Fibroblast of skin of scalp (primary cell): Measurements from ENCODE around the gene SBNO2.

Source experiments
- DNase-seq: peaks from one replicate; pipeline ENCODE4 v3.0.0-alpha.2; 2013

The SBNO2 gene

GRCh38 chr19:1085053-1085658, 88.9 kb downstream of the SBNO2 start:
- DNase-seq = no peak

- DNase-seq = no peak
These were observed 89.8 kb downstream of the SBNO2 start for GRCh38 chr19:1084024-1084868.

- no peak for DNase-seq
These were observed 90.9 kb downstream of the SBNO2 start for GRCh38 chr19:1082928-1083816.

- peak; percentile 15 for DNase-seq
These were observed 91.7 kb downstream of the SBNO2 start for GRCh38 chr19:1082165-1082927.

- no peak for DNase-seq
These were observed 92.5 kb downstream of the SBNO2 start for GRCh38 chr19:1081301-1082164.

GRCh38 chr19:1080360-1081161, 93.5 kb downstream of the SBNO2 start:
- DNase-seq = no peak

GRCh38 chr19:1079566-1080111, 94.4 kb downstream of the SBNO2 start:
- DNase-seq = no peak

- DNase-seq = no peak
These were observed 97.1 kb downstream of the SBNO2 start for GRCh38 chr19:1076951-1077350.

GRCh38 chr19:1076046-1076386, 98.1 kb downstream of the SBNO2 start:
- no peak for DNase-seq

- no peak for DNase-seq
These were observed 99.4 kb downstream of the SBNO2 start for GRCh38 chr19:1074544-1075283.

GRCh38 chr19:1073956-1074517, 100.0 kb downstream of the SBNO2 start:
- no peak for DNase-seq

GRCh38 chr19:1073063-1073955, 100.8 kb downstream of the SBNO2 start:
- DNase-seq = no peak

- DNase-seq = no peak
These were observed 101.6 kb downstream of the SBNO2 start for GRCh38 chr19:1072371-1073015.

- DNase-seq = no peak
These were observed 102.9 kb downstream of the SBNO2 start for GRCh38 chr19:1070931-1071791.

GRCh38 chr19:1070576-1070930, 103.5 kb downstream of the SBNO2 start:
- DNase-seq = no peak

GRCh38 chr19:1069009-1069779, 104.9 kb downstream of the SBNO2 start:
- DNase-seq = no peak
